Neural cell (in vitro differentiated cells): Measurements from ENCODE around the gene SLC45A1.

Experiments
- EZH2 ChIP-seq: fragments of 200-600, 300-800 bp; shearing (Covaris generic), sonication (generic); IDR thresholded peaks from 2 replicates; pipeline ENCODE4 v1.6.1; 2014; ENCODE audit warnings: antibody characterized with exemption, low read length, borderline replicate concordance, mild to moderate bottlenecking; ENCODE audit not compliant: insufficient read depth, poor library complexity, severe bottlenecking
- POLR2AphosphoS5 ChIP-seq: IDR thresholded peaks from 2 replicates; pipeline ENCODE4 v1.6.1; 2012
- RAD21 ChIP-seq: fragments of 450-650 bp; conservative IDR thresholded peaks from 2 replicates; pipeline ENCODE4 v1.6.1; 2014; ENCODE audit warnings: antibody characterized with exemption, mild to moderate bottlenecking, moderate library complexity
- REST ChIP-seq: IDR thresholded peaks from 2 replicates; pipeline ENCODE4 v1.6.1; 2012; ENCODE audit warnings: borderline replicate concordance
- TAF1 ChIP-seq: IDR thresholded peaks from 2 replicates; pipeline ENCODE4 v1.6.1; 2012; ENCODE audit warnings: low read depth
- TF ChIP-seq, protein P1 (sequence below): fragments of 450-650 bp; IDR thresholded peaks from 2 replicates; pipeline ENCODE4 v1.5.1; 2014; ENCODE audit warnings: antibody characterized with exemption, mild to moderate bottlenecking, moderate library complexity; ENCODE audit not compliant: poor library complexity, severe bottlenecking

GRCh38 chr1:8315573-8316475 lies 2.1 kb upstream of the SLC45A1 start:
- TF ChIP-seq EZH2 (no peak), POLR2AphosphoS5 (no peak), TAF1 (no peak), REST (no peak), RAD21 (no peak)
- TF ChIP-seq, protein P1, sequence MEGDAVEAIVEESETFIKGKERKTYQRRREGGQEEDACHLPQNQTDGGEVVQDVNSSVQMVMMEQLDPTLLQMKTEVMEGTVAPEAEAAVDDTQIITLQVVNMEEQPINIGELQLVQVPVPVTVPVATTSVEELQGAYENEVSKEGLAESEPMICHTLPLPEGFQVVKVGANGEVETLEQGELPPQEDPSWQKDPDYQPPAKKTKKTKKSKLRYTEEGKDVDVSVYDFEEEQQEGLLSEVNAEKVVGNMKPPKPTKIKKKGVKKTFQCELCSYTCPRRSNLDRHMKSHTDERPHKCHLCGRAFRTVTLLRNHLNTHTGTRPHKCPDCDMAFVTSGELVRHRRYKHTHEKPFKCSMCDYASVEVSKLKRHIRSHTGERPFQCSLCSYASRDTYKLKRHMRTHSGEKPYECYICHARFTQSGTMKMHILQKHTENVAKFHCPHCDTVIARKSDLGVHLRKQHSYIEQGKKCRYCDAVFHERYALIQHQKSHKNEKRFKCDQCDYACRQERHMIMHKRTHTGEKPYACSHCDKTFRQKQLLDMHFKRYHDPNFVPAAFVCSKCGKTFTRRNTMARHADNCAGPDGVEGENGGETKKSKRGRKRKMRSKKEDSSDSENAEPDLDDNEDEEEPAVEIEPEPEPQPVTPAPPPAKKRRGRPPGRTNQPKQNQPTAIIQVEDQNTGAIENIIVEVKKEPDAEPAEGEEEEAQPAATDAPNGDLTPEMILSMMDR = no peak
